Erythroblast (primary cell): ENCODE results near the gene PEX10.

Source experiments
- GATA1 ChIP-seq: IDR thresholded peaks from 2 replicates; pipeline ENCODE4 v1.6.1; 2011; ENCODE audit warnings: low read depth, mild to moderate bottlenecking, control low read depth, low read length, moderate library complexity
- POLR2A ChIP-seq: IDR thresholded peaks from 2 replicates; pipeline ENCODE4 v1.6.1; 2011; ENCODE audit warnings: mild to moderate bottlenecking, low read length

- TF ChIP-seq POLR2A: no peak
- no peak for TF ChIP-seq GATA1
These were observed 31.8 kb upstream of the PEX10 start for GRCh38 chr1:2444138-2444591.
